HepG2 (cell line): Measurements from ENCODE around the gene TRIM66. TPM values are rescaled to one million over a fixed set of nuclear protein-coding genes. Genes with fewer than 3 reads are reported as not detected.

Source experiments
- BRCA1 ChIP-seq: sonication (generic); formaldehyde crosslinking; IDR thresholded peaks from 2 replicates; pipeline ENCODE4 v1.4.0; 2020; ENCODE audit warnings: missing genetic modification reagents
- CBFB ChIP-seq: sonication (generic); formaldehyde crosslinking; IDR thresholded peaks from 2 replicates; pipeline ENCODE4 v1.4.0; 2020; ENCODE audit warnings: missing genetic modification reagents
- EEA1 ChIP-seq: sonication (generic); formaldehyde crosslinking; IDR thresholded peaks from 2 replicates; pipeline ENCODE4 v1.5.1; 2020; ENCODE audit warnings: mild to moderate bottlenecking, missing genetic modification reagents, borderline replicate concordance
- GZF1 ChIP-seq: sonication (generic); formaldehyde crosslinking; IDR thresholded peaks from 2 replicates; pipeline ENCODE4 v1.5.1; 2020; ENCODE audit warnings: mild to moderate bottlenecking, missing genetic modification reagents
- HNRNPLL ChIP-seq: fragments of 200-400 bp; formaldehyde crosslinking; IDR thresholded peaks from 2 replicates; pipeline ENCODE4 v1.6.1; 2017; ENCODE audit warnings: mild to moderate bottlenecking, low read depth, low read length; ENCODE audit not compliant: poor library complexity, severe bottlenecking
- HOXA7 ChIP-seq: sonication (generic); formaldehyde crosslinking; IDR thresholded peaks from 2 replicates; pipeline ENCODE4 v1.8.1; 2022; ENCODE audit warnings: mild to moderate bottlenecking, missing genetic modification reagents, moderate library complexity
- KAT8 ChIP-seq: IDR thresholded peaks from 2 replicates; pipeline ENCODE4 v1.6.1; 2016; ENCODE audit warnings: missing genetic modification reagents, missing compliant biosample characterization
- MYPOP ChIP-seq: sonication (generic); formaldehyde crosslinking; IDR thresholded peaks from 2 replicates; pipeline ENCODE4 v1.8.1; 2023; ENCODE audit warnings: mild to moderate bottlenecking, moderate library complexity, missing genetic modification reagents
- ZBTB37 ChIP-seq: sonication (generic); formaldehyde crosslinking; IDR thresholded peaks from 2 replicates; pipeline ENCODE4 v1.4.0; 2020; ENCODE audit warnings: mild to moderate bottlenecking, missing genetic modification reagents
- ZNF546 ChIP-seq: sonication (generic); formaldehyde crosslinking; conservative IDR thresholded peaks from 2 replicates; pipeline ENCODE4 v1.8.1; 2023; ENCODE audit warnings: mild to moderate bottlenecking, missing genetic modification reagents
- ZNF780A ChIP-seq: sonication (generic); formaldehyde crosslinking; IDR thresholded peaks from 2 replicates; pipeline ENCODE4 v1.8.0; 2022; ENCODE audit warnings: mild to moderate bottlenecking, missing genetic modification reagents, moderate library complexity
- ZNF883 ChIP-seq: sonication (generic); formaldehyde crosslinking; IDR thresholded peaks from 2 replicates; pipeline ENCODE4 v1.5.1; 2020; ENCODE audit warnings: mild to moderate bottlenecking, missing genetic modification reagents; ENCODE audit errors: not compliant biosample characterization
- ZSCAN12 ChIP-seq: sonication (generic); formaldehyde crosslinking; IDR thresholded peaks from 2 replicates; pipeline ENCODE4 v1.9.0; 2021; ENCODE audit warnings: mild to moderate bottlenecking, missing genetic modification reagents
- polyA plus RNA-seq, 8 experiments: library from polyadenylated mRNA; depleted of rRNA in 3 of 8; stranded (reverse) in 7 of 8; unstranded in 1 of 8; fragments of >200 nt; fragmentation: Illumina TruSeq in 4 of 8; extraction: Trizol in 4 of 8; gene quantifications; 2 replicates each; pipeline versions ENCODE4 v1.2.1 to v1.2.3, GENCODE V29; 2011 to 2016; ENCODE audit warnings: low read depth in 4 of 8, missing spikeins in 1 of 8, mixed read lengths in 1 of 8; ENCODE audit not compliant: insufficient read depth in 1 of 8
- total RNA-seq, 5 experiments: library from RNA; depleted of rRNA; stranded (reverse); fragments of >200 nt; fragmentation: Illumina TruSeq; extraction: Trizol; gene quantifications; 2 replicates each; pipeline ENCODE4 v1.2.3, GENCODE V29; 2016; ENCODE audit warnings: low read depth in 1 of 5
- TF ChIP-seq, protein P1 (sequence below): IDR thresholded peaks from 2 replicates; pipeline ENCODE4 v1.6.1; 2012; ENCODE audit warnings: low read depth, low read length, improper control_type of control experiment
- TF ChIP-seq, protein P2 (sequence below): sonication (generic); formaldehyde crosslinking; IDR thresholded peaks from 2 replicates; pipeline ENCODE4 v1.4.0; 2020; ENCODE audit warnings: missing genetic modification reagents
- TF ChIP-seq, protein P3 (sequence below): sonication (generic); formaldehyde crosslinking; IDR thresholded peaks from 2 replicates; pipeline ENCODE4 v1.4.0; 2020; ENCODE audit warnings: mild to moderate bottlenecking, missing genetic modification reagents, borderline replicate concordance
- TF ChIP-seq, protein P4 (sequence below): sonication (generic); formaldehyde crosslinking; IDR thresholded peaks from 2 replicates; pipeline ENCODE4 v1.4.0; 2020; ENCODE audit warnings: mild to moderate bottlenecking, low read depth, missing genetic modification reagents

The TRIM66 gene
- total and polyA plus RNA-seq, 2 of the 13 experiments (the other 11 are each of a cell fraction or from before 2014, with no cell fraction given): 4.9 to 6.1 TPM

GRCh38 chr11:8593935-8594909 is 88.2 kb downstream of the TRIM66 start, which contains the start of gene STK33 (continued):
- TF ChIP-seq, protein P1, sequence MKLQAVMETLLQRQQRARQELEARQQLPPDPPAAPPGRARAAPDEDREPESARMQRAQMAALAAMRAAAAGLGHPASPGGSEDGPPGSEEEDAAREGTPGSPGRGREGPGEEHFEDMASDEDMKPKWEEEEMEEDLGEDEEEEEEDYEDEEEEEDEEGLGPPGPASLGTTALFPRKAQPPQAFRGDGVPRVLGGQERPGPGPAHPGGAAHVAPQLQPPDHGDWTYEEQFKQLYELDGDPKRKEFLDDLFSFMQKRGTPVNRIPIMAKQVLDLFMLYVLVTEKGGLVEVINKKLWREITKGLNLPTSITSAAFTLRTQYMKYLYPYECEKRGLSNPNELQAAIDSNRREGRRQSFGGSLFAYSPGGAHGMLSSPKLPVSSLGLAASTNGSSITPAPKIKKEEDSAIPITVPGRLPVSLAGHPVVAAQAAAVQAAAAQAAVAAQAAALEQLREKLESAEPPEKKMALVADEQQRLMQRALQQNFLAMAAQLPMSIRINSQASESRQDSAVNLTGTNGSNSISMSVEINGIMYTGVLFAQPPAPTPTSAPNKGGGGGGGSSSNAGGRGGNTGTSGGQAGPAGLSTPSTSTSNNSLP: no peak
- peak; percentile 13; the same call in 1 of the 2 replicates for TF ChIP-seq MYPOP (CRISPR knock-in tag)
- peak; percentile 77; the same call in 1 of the 2 replicates for TF ChIP-seq KAT8 (CRISPR knock-in tag)
- TF ChIP-seq ZNF883 (CRISPR knock-in tag): no peak
- TF ChIP-seq HOXA7 (CRISPR knock-in tag): no peak
- TF ChIP-seq ZNF780A (CRISPR knock-in tag): no peak
- TF ChIP-seq ZNF546 (CRISPR knock-in tag): no peak
- TF ChIP-seq CBFB (CRISPR knock-in tag): no peak; the same call in 1 of the 2 replicates
- no peak for TF ChIP-seq EEA1
- peak; percentile 81 for TF ChIP-seq HNRNPLL
- no peak for TF ChIP-seq GZF1
- no peak for TF ChIP-seq BRCA1 (CRISPR knock-in tag)
- no peak for TF ChIP-seq ZBTB37 (CRISPR knock-in tag)
- TF ChIP-seq, protein P2, sequence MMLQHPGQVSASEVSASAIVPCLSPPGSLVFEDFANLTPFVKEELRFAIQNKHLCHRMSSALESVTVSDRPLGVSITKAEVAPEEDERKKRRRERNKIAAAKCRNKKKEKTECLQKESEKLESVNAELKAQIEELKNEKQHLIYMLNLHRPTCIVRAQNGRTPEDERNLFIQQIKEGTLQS (CRISPR knock-in tag): no peak
- TF ChIP-seq, protein P3, sequence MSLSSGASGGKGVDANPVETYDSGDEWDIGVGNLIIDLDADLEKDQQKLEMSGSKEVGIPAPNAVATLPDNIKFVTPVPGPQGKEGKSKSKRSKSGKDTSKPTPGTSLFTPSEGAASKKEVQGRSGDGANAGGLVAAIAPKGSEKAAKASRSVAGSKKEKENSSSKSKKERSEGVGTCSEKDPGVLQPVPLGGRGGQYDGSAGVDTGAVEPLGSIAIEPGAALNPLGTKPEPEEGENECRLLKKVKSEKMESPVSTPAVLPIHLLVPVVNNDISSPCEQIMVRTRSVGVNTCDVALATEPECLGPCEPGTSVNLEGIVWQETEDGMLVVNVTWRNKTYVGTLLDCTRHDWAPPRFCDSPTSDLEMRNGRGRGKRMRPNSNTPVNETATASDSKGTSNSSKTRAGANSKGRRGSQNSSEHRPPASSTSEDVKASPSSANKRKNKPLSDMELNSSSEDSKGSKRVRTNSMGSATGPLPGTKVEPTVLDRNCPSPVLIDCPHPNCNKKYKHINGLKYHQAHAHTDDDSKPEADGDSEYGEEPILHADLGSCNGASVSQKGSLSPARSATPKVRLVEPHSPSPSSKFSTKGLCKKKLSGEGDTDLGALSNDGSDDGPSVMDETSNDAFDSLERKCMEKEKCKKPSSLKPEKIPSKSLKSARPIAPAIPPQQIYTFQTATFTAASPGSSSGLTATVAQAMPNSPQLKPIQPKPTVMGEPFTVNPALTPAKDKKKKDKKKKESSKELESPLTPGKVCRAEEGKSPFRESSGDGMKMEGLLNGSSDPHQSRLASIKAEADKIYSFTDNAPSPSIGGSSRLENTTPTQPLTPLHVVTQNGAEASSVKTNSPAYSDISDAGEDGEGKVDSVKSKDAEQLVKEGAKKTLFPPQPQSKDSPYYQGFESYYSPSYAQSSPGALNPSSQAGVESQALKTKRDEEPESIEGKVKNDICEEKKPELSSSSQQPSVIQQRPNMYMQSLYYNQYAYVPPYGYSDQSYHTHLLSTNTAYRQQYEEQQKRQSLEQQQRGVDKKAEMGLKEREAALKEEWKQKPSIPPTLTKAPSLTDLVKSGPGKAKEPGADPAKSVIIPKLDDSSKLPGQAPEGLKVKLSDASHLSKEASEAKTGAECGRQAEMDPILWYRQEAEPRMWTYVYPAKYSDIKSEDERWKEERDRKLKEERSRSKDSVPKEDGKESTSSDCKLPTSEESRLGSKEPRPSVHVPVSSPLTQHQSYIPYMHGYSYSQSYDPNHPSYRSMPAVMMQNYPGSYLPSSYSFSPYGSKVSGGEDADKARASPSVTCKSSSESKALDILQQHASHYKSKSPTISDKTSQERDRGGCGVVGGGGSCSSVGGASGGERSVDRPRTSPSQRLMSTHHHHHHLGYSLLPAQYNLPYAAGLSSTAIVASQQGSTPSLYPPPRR (CRISPR knock-in tag): no peak
- TF ChIP-seq ZSCAN12 (CRISPR knock-in tag): no peak; the same call in 1 of the 2 replicates
- TF ChIP-seq, protein P4, sequence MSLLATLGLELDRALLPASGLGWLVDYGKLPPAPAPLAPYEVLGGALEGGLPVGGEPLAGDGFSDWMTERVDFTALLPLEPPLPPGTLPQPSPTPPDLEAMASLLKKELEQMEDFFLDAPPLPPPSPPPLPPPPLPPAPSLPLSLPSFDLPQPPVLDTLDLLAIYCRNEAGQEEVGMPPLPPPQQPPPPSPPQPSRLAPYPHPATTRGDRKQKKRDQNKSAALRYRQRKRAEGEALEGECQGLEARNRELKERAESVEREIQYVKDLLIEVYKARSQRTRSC (CRISPR knock-in tag): no peak
